Tibial nerve (tissue), 4 donors: ENCODE measurements around the gene TMOD3. TPM values are rescaled to one million over a fixed set of nuclear protein-coding genes. Genes with fewer than 3 reads are reported as not detected.

ENCODE experiments used
- DNase-seq, 2 donors: peaks; one replicate each; pipeline ENCODE4 v3.0.0-alpha.2; 2019; ENCODE audit warnings: low spot score in 2 of 2
- H3K27ac ChIP-seq, 4 donors: fragments of 200-600 bp; sonication (generic) in 3 of 4; one replicate each; pipeline ENCODE4 v1.5.1; 2017 to 2019; ENCODE audit warnings: mild to moderate bottlenecking in 1 of 4
- H3K27me3 ChIP-seq, 2 donors: fragments of 200-600 bp; sonication (generic) in 1 of 2; one replicate each; pipeline versions ENCODE4 v1.5.1 to v1.6.0; 2017 to 2019
- H3K36me3 ChIP-seq, 3 donors: fragments of 200-600 bp; sonication (generic); one replicate each; pipeline ENCODE4 v1.5.1; 2018 to 2019
- H3K4me1 ChIP-seq, 4 donors: fragments of 200-600 bp; sonication (generic) in 3 of 4; one replicate each; pipeline ENCODE4 v1.5.1; 2017 to 2019
- H3K4me3 ChIP-seq, 4 donors: fragments of 200-600 bp; sonication (generic) in 3 of 4; one replicate each; pipeline ENCODE4 v1.5.1; 2017 to 2019; ENCODE audit warnings: mild to moderate bottlenecking in 1 of 4, moderate library complexity in 1 of 4
- H3K9me3 ChIP-seq, 4 donors: fragments of 200-600 bp; sonication (generic) in 3 of 4; one replicate each; pipeline ENCODE4 v1.5.1; 2017 to 2019
- CTCF ChIP-seq, 5 experiments: fragments of 200-600 bp in 3 of 5; fragments of 450-650 bp in 2 of 5; sonication (generic) in 3 of 5; IDR thresholded peaks; one replicate each; pipeline ENCODE4 v1.5.1; 2016 to 2019; ENCODE audit warnings: antibody characterized with exemption in 5 of 5, mild to moderate bottlenecking in 3 of 5, moderate library complexity in 2 of 5
- EP300 ChIP-seq, 2 donors: sonication (generic); formaldehyde crosslinking; IDR thresholded peaks; one replicate each; pipeline ENCODE4 v1.6.1; 2017; ENCODE audit warnings: antibody characterized with exemption in 2 of 2, mild to moderate bottlenecking in 1 of 2
- POLR2A ChIP-seq, 2 donors: fragments of 450-650 bp; IDR thresholded peaks; one replicate each; pipeline ENCODE4 v1.6.1; 2017; ENCODE audit warnings: antibody characterized with exemption in 2 of 2, mild to moderate bottlenecking in 2 of 2, moderate library complexity in 2 of 2
- WGBS, 2 donors: methylation state at CpG; one replicate each; pipeline ENCODE4 v1.1.5; 2018; 5-methylcytosine and 5-hydroxymethylcytosine counted together
- small RNA-seq: library from RNA; depleted of rRNA; stranded (forward); fragments of <200 nt; gene quantifications from one replicate; pipeline ENCODE3, GENCODE V24; 2016
- total RNA-seq, 4 donors: library from RNA; depleted of rRNA; stranded (reverse); fragments of >200 nt; gene quantifications; one replicate each; pipeline ENCODE4 v1.1.0, GENCODE V29; 2016

Gene TMOD3
- total RNA-seq, 4 donors from 2014 or later: 23.7 to 46.8 (median 29.5) TPM

GRCh38 chr15:51952805-51953204 lies 123.4 kb downstream of the TMOD3 start:
- 87 to 95% methylated on average over 3 of the region's 3 CpGs for WGBS, 2 donors
- no peaks in the 10 kb centered on the region for H3K4me1 ChIP-seq
- H3K9me3 ChIP-seq: no peaks in the 10 kb centered on the region
- no peak for TF ChIP-seq EP300 (IDR thresholded peaks at IDR 0.05)
- TF ChIP-seq POLR2A (IDR thresholded peaks at IDR 0.05): no peak
- no peak for TF ChIP-seq CTCF (IDR thresholded peaks at IDR 0.05)
- H3K4me3 ChIP-seq: no peak overlapping the region
- no peak overlapping the region for H3K27ac ChIP-seq
- no peaks in the 10 kb centered on the region for H3K27me3 ChIP-seq
- peaks cover 0 to 97% (median 17%) of the 10 kb centered on the region in 3 donors for H3K36me3 ChIP-seq
- no peak for DNase-seq

- TF ChIP-seq POLR2A (IDR thresholded peaks at IDR 0.05): no peak
- TF ChIP-seq CTCF (IDR thresholded peaks at IDR 0.05): no peak
- no peak for TF ChIP-seq EP300 (IDR thresholded peaks at IDR 0.05)
- 92 to 95% methylated on average over 3 of the region's 3 CpGs for WGBS, 2 donors
- Histone ChIP-seq H3K27me3 (no peaks in the 10 kb centered on the region), H3K36me3 (peaks cover 0 to 98% (median 22%) of the 10 kb centered on the region in 3 donors), H3K9me3 (no peaks in the 10 kb centered on the region), H3K4me3 (no peak overlapping the region), H3K27ac (no peak overlapping the region), H3K4me1 (no peaks in the 10 kb centered on the region)
- no peak for DNase-seq
Measured at GRCh38 chr15:51955504-51955903, 126.1 kb downstream of the TMOD3 start.

Small RNA genes within 50 kb of the gene (small RNA-seq; reads per million reads assigned to genes)
- not detected for gene AC090971.5
- not detected for gene RF00017
- not detected for gene RF00019
- gene RNU6-90P: not detected

Other genes with a start within 250 kb of the TMOD3 start
- gene DMXL2, start 206.9 kb upstream of the TMOD3 start, total RNA-seq: 10 to 100 TPM; 43.7 to 49.6 (median 47.0) TPM
- gene SCG3, start 148.2 kb upstream of the TMOD3 start, total RNA-seq: not detected
- gene LYSMD2, start 92.0 kb upstream of the TMOD3 start, total RNA-seq: 10 to 100 TPM; 16.8 to 24.9 (median 19.9) TPM
- gene TMOD2, start 78.1 kb upstream of the TMOD3 start, total RNA-seq: 100 to 1,000 TPM in 1 of 4 donors, 10 to 100 TPM in 3; 41.6 to 113 (median 54.7) TPM
- 10 to 100 TPM; 10.6 to 19.7 (median 14.4) TPM for gene LEO1, start 142.1 kb downstream of the TMOD3 start, total RNA-seq
- gene MAPK6, start 189.6 kb downstream of the TMOD3 start, total RNA-seq: 10 to 100 TPM in 3 of 4 donors, 1 to 10 TPM in 1; 9.6 to 20.9 (median 16.5) TPM